H1 (cell line): ENCODE measurements around the gene TDRD12. TPM values are rescaled to one million over a fixed set of nuclear protein-coding genes. Genes with fewer than 3 reads are reported as not detected.

Experiments used
- CTCF ChIA-PET: fragments of 300-600 bp; sonication (Branson Sonifier 250); formaldehyde crosslinking; loops from one replicate; lab custom pipeline; 2021; ENCODE audit not compliant: partially characterized antibody; lab: Charles Lee
- POLR2A ChIA-PET: fragments of 300-600 bp; sonication (Branson Sonifier 250); formaldehyde crosslinking; loops from one replicate; lab custom pipeline; 2021; ENCODE audit warnings: inconsistent platforms; ENCODE audit not compliant: partially characterized antibody; lab: Charles Lee
- DNase-seq, 2 experiments: peaks; one replicate each; pipeline versions ENCODE4 v3.0.0 to v3.0.0-alpha.2; 2010 to 2022; ENCODE audit warnings: low spot score in 2 of 2, low read depth in 1 of 2, mixed read lengths in 1 of 2
- FAIRE-seq: peaks from 2 replicates; lab custom pipeline; 2011; peaks lifted over from hg19 to GRCh38; lab: Jason Lieb, UNC
- H2AFZ ChIP-seq: 2 replicates; pipeline ENCODE4 v1.8.1; 2012; ENCODE audit warnings: low read length, inconsistent platforms
- H2AK5ac ChIP-seq: 2 replicates; pipeline ENCODE4 v1.6.1; 2013; ENCODE audit warnings: low read depth, low read length
- H2BK120ac ChIP-seq: replicated peaks from 2 replicates; pipeline ENCODE3; 2013; ENCODE audit warnings: low read depth, low read length, inconsistent platforms
- H2BK12ac ChIP-seq: 2 replicates; pipeline ENCODE4 v1.6.1; 2013; ENCODE audit warnings: low read depth, low read length
- H2BK15ac ChIP-seq: 2 replicates; pipeline ENCODE4 v1.6.1; 2013; ENCODE audit warnings: low read length
- H2BK20ac ChIP-seq: 2 replicates; pipeline ENCODE4 v1.6.1; 2013; ENCODE audit warnings: low read length
- H2BK5ac ChIP-seq: 2 replicates; pipeline ENCODE4 v1.6.1; 2013; ENCODE audit warnings: low read depth, low read length
- H3K14ac ChIP-seq: 2 replicates; pipeline ENCODE4 v1.6.1; 2013; ENCODE audit warnings: inconsistent platforms; ENCODE audit not compliant: insufficient read length
- H3K18ac ChIP-seq: 2 replicates; pipeline ENCODE4 v1.6.1; 2013; ENCODE audit warnings: low read length; ENCODE audit errors: extremely low read depth
- H3K23ac ChIP-seq: 2 replicates; pipeline ENCODE4 v1.6.1; 2013; ENCODE audit warnings: inconsistent platforms; ENCODE audit not compliant: insufficient read length
- H3K23me2 ChIP-seq: 2 replicates; pipeline ENCODE4 v1.6.1; 2013; ENCODE audit warnings: low read depth, low read length
- H3K27ac ChIP-seq: 2 replicates; pipeline ENCODE4 v1.6.1; 2011; ENCODE audit warnings: low read depth, low read length, inconsistent platforms
- H3K27me3 ChIP-seq, 4 experiments: replicated peaks in 1 of 4; 1 replicate in 1 of 4; 2 replicates in 3 of 4; pipeline versions ENCODE4 v1.6.1 to v1.8.1; 2011 to 2013; ENCODE audit warnings: low read length in 3 of 4, mild to moderate bottlenecking in 3 of 4, inconsistent platforms in 2 of 4, mixed read lengths in 2 of 4, moderate library complexity in 1 of 4; ENCODE audit not compliant: control insufficient read depth in 3 of 4, insufficient read depth in 3 of 4; ENCODE audit errors: extremely low read depth in 1 of 4
- H3K36me3 ChIP-seq, 4 experiments: 2 replicates each; pipeline versions ENCODE4 v1.6.1 to v1.8.1; 2011 to 2013; ENCODE audit warnings: mild to moderate bottlenecking in 4 of 4, low read length in 3 of 4, moderate library complexity in 2 of 4, control low read depth in 1 of 4, inconsistent platforms in 1 of 4; ENCODE audit not compliant: insufficient read depth in 4 of 4, control insufficient read depth in 2 of 4
- H3K4ac ChIP-seq: replicated peaks from 2 replicates; pipeline ENCODE3; 2013; ENCODE audit warnings: low read length, low read depth, mixed read lengths, inconsistent platforms; ENCODE audit not compliant: insufficient read length
- H3K4me1 ChIP-seq, 4 experiments: replicated peaks in 1 of 4; 1 replicate in 1 of 4; 2 replicates in 3 of 4; pipeline versions ENCODE4 v1.6.1 to v1.8.1; 2011 to 2013; ENCODE audit warnings: low read length in 3 of 4, inconsistent platforms in 2 of 4, mixed read lengths in 1 of 4; ENCODE audit not compliant: insufficient read depth in 4 of 4, control insufficient read depth in 3 of 4
- H3K4me2 ChIP-seq, 2 experiments: 2 replicates each; pipeline versions ENCODE4 v1.6.1 to v1.8.1; 2011 to 2013; ENCODE audit warnings: low read depth in 2 of 2, low read length in 2 of 2, control low read depth in 1 of 2, inconsistent platforms in 1 of 2, mild to moderate bottlenecking in 1 of 2; ENCODE audit not compliant: insufficient read depth in 1 of 2
- H3K4me3 ChIP-seq, 4 experiments: fragments of 200-600, 300-600 bp in 1 of 4; sonication (generic), shearing (Covaris generic), sonication (Bioruptor Twin) in 1 of 4; 2 replicates each; pipeline versions ENCODE4 v1.5.1 to v1.8.1; 2011 to 2016; ENCODE audit warnings: low read length in 4 of 4, low read depth in 3 of 4, control low read depth in 2 of 4, inconsistent platforms in 2 of 4, mild to moderate bottlenecking in 2 of 4, mixed read lengths in 1 of 4, moderate library complexity in 1 of 4; ENCODE audit not compliant: insufficient read depth in 2 of 4; ENCODE audit errors: extremely low read depth in 1 of 4
- H3K56ac ChIP-seq: replicated peaks from 2 replicates; pipeline ENCODE3; 2013; ENCODE audit warnings: low read depth, mild to moderate bottlenecking, mixed read lengths, low read length, inconsistent platforms; ENCODE audit not compliant: insufficient read length
- H3K79me1 ChIP-seq: 2 replicates; pipeline ENCODE4 v1.6.1; 2013; ENCODE audit warnings: low read depth, low read length, control low read depth
- H3K79me2 ChIP-seq, 2 experiments: 2 replicates each; pipeline versions ENCODE4 v1.6.1 to v1.8.1; 2012 to 2013; ENCODE audit warnings: low read length in 2 of 2, mild to moderate bottlenecking in 2 of 2, inconsistent platforms in 1 of 2; ENCODE audit not compliant: insufficient read depth in 2 of 2, control insufficient read depth in 1 of 2
- H3K9ac ChIP-seq, 4 experiments: replicated peaks in 1 of 4; 1 replicate in 1 of 4; 2 replicates in 3 of 4; pipeline versions ENCODE4 v1.6.1 to v1.8.1; 2011 to 2013; ENCODE audit warnings: low read depth in 3 of 4, low read length in 3 of 4, control low read depth in 2 of 4, mild to moderate bottlenecking in 2 of 4, moderate library complexity in 2 of 4, inconsistent platforms in 1 of 4; ENCODE audit errors: extremely low read depth in 1 of 4
- H3K9me3 ChIP-seq, 2 experiments: 2 replicates each; pipeline versions ENCODE4 v1.6.1 to v1.8.1; 2012 to 2013; ENCODE audit warnings: mild to moderate bottlenecking in 2 of 2, moderate library complexity in 2 of 2, control low read depth in 1 of 2, inconsistent platforms in 1 of 2, low read depth in 1 of 2, low read length in 1 of 2, mixed read lengths in 1 of 2; ENCODE audit not compliant: insufficient read depth in 2 of 2
- H4K20me1 ChIP-seq, 2 experiments: replicated peaks in 1 of 2; 2 replicates each; pipeline versions ENCODE3 to v1.8.1; 2011 to 2013; ENCODE audit warnings: inconsistent platforms in 2 of 2, low read length in 2 of 2, mild to moderate bottlenecking in 1 of 2; ENCODE audit not compliant: insufficient read depth in 2 of 2, control insufficient read depth in 1 of 2
- H4K5ac ChIP-seq: 2 replicates; pipeline ENCODE4 v1.6.1; 2013; ENCODE audit warnings: low read length, low read depth, mixed read lengths, inconsistent platforms; ENCODE audit not compliant: insufficient read length
- H4K8ac ChIP-seq: 2 replicates; pipeline ENCODE4 v1.8.0; 2013; ENCODE audit warnings: mild to moderate bottlenecking, moderate library complexity, low read length, inconsistent platforms; ENCODE audit not compliant: insufficient read depth; ENCODE audit errors: extremely low read depth
- H4K91ac ChIP-seq: replicated peaks from 2 replicates; pipeline ENCODE3; 2013; ENCODE audit warnings: low read length, mixed read lengths, inconsistent platforms; ENCODE audit not compliant: insufficient read length
- BCL11A ChIP-seq, 2 experiments: IDR thresholded peaks; one replicate each; pipeline ENCODE4 v1.6.1; 2011; ENCODE audit warnings: low read depth in 2 of 2, low read length in 2 of 2, mild to moderate bottlenecking in 2 of 2
- CBX5 ChIP-seq: fragments of 300-800, 300-1000 bp; sonication (generic); IDR thresholded peaks from 2 replicates; pipeline ENCODE4 v1.7.1; 2016; ENCODE audit warnings: antibody characterized with exemption, low read length, low read depth
- WGBS, 2 experiments: shearing (Covaris generic) in 1 of 2; methylation state at CpG; one replicate each; pipeline versions ENCODE4 v1.1.6 to v1.1.7; 2013 to 2015; ENCODE audit warnings: low lambda C conversion rate in 2 of 2, mixed read lengths in 2 of 2, inconsistent platforms in 1 of 2, low coverage in 1 of 2, missing lambda C conversion rate in 1 of 2; ENCODE audit not compliant: insufficient replicate concordance in 2 of 2, insufficient coverage in 1 of 2, insufficient read length in 1 of 2; ENCODE audit errors: extremely low coverage in 1 of 2, missing lambda C conversion rate in 1 of 2; 5-methylcytosine and 5-hydroxymethylcytosine counted together
- polyA plus RNA-seq, 7 experiments: library from polyadenylated mRNA; depleted of rRNA in 3 of 7; stranded (reverse) in 5 of 7; unstranded in 2 of 7; fragments of >200 nt in 5 of 7; fragments of 200-250 nt in 2 of 7; gene quantifications; 1 replicate in 5 of 7; 2 replicates in 1 of 7; 4 replicates in 1 of 7; pipeline versions ENCODE4 v1.2.1 to v1.2.3, GENCODE V29; 2011 to 2013; ENCODE audit warnings: missing spikeins in 2 of 7, mixed read lengths in 2 of 7
- total RNA-seq: library from RNA; stranded (reverse); fragmentation: NEBNext Ultra II Directional; extraction: Animal tissue kit (Norgen Biotek cat#: 25700); gene quantifications from 2 replicates; pipeline ENCODE4 v1.2.1, GENCODE V29; 2021

The TDRD12 gene
- total and polyA plus RNA-seq, 2 of the 8 experiments (the other 6 are each of a cell fraction or from before 2014, with no cell fraction given): 0.39 to 0.88 TPM

GRCh38 chr19:32865326-32865725, 145.8 kb downstream of the TDRD12 start:
- POLR2A ChIA-PET: no interaction called here
- no peak overlapping the region for H4K8ac ChIP-seq
- no peak for FAIRE-seq

More at GRCh38 chr19:32865326-32865725, 145.8 kb downstream of the TDRD12 start:
- TF ChIP-seq BCL11A (IDR thresholded peaks at IDR 0.05; ENCODE audit: low read depth in 2 of 2, low read length in 2 of 2) (no peak), CBX5 (no peak)
- Histone ChIP-seq H3K79me2 (no peaks in the 10 kb centered on the region), H3K79me1 (no peaks in the 10 kb centered on the region), H2BK120ac (no peak overlapping the region), H3K56ac (no peak overlapping the region), H2AFZ (no peak overlapping the region), H3K18ac (no peak overlapping the region), H3K4me1 (peaks cover 0 to 4% (median 1%) of the 10 kb centered on the region in 4 experiments; a peak in 4 of 7 replicates), H2BK15ac (no peak overlapping the region), H4K91ac (no peak overlapping the region), H2BK20ac (no peak overlapping the region), H3K23ac (no peak overlapping the region), H2AK5ac (no peak overlapping the region), H3K4me3 (no peak overlapping the region), H3K4ac (no peak overlapping the region), H4K5ac (no peak overlapping the region), H3K23me2 (no peaks in the 10 kb centered on the region), H3K14ac (no peak overlapping the region), H3K9ac (no peak overlapping the region), H2BK5ac (no peak overlapping the region), H3K27me3 (no peaks in the 10 kb centered on the region), H4K20me1 (no peaks in the 10 kb centered on the region), H2BK12ac (no peak overlapping the region), H3K27ac (no peak overlapping the region), H3K36me3 (no peaks in the 10 kb centered on the region), H3K4me2 (no peak overlapping the region), H3K9me3 (no peaks in the 10 kb centered on the region)
- no peak for DNase-seq
- CTCF ChIA-PET: interaction anchor here (1.5 kb wide), 1 partner anchor 10 kb away, joined by 6 read pairs; no protein-coding TSS in a partner anchor
- WGBS, 2 experiments: 87% methylated on average over 6 of the region's 6 CpGs; no CpG with 5 or more reads in 1 of the 2 experiments
